K562 (cell line): ENCODE measurements around the gene IFNA7. TPM values are rescaled to one million over a fixed set of nuclear protein-coding genes. Genes with fewer than 3 reads are reported as not detected.

ENCODE experiments used
- ATAC-seq: fragments of 200-7000 bp; cut with Tn5 transposase; 3 replicates; pipeline ENCODE4 v1.9.1; 2020; ENCODE audit warnings: moderate library complexity
- BruUV-seq: library from RNA; stranded (reverse); fragments of 400-500 nt; replicated peaks from 2 replicates; lab custom pipeline; 2021; lab: Mats Ljungman, UMichigan
- CTCF ChIA-PET: fragments of 300-600 bp; formaldehyde crosslinking; extraction: SDS; loops from one replicate; lab custom pipeline; 2021; ENCODE audit warnings: low intra/inter-chr PET ratio; lab: Yijun Ruan, JAX
- POLR2A ChIA-PET: fragments of 300-600, 350-650 bp; sonication (Branson Sonifier 250); formaldehyde crosslinking; extraction: SDS; loops from one replicate; lab custom pipeline; 2021; ENCODE audit warnings: antibody characterized with exemption, inconsistent platforms; lab: Yijun Ruan, JAX
- DNase-seq, 4 experiments: peaks; one replicate each; pipeline versions ENCODE4 v3.0.0 to v3.0.0-alpha.2; 2011 to 2018; ENCODE audit warnings: low spot score in 3 of 4, mixed read lengths in 3 of 4; ENCODE audit errors: extremely low read depth in 1 of 4
- FAIRE-seq: peaks from 2 replicates; lab custom pipeline; 2011; peaks lifted over from hg19 to GRCh38; lab: Jason Lieb, UNC
- H2AFZ ChIP-seq: 2 replicates; pipeline ENCODE4 v1.6.0; 2011; ENCODE audit warnings: low read depth, low read length, control low read depth, inconsistent platforms
- H3K27ac ChIP-seq: fragments of 200-600 bp; 3 replicates; pipeline ENCODE4 v1.8.0; 2011; ENCODE audit warnings: low read depth, mild to moderate bottlenecking, control low read depth, inconsistent platforms, low read length, moderate library complexity, mixed read lengths; ENCODE audit errors: extremely low read depth
- H3K27me3 ChIP-seq, 2 experiments: fragments of 300-600 bp in 1 of 2; 2 replicates in 1 of 2; 3 replicates in 1 of 2; pipeline versions ENCODE4 v1.6.0 to v1.8.0; 2011; ENCODE audit warnings: inconsistent platforms in 2 of 2, low read length in 2 of 2, mild to moderate bottlenecking in 1 of 2, mixed read lengths in 1 of 2, moderate library complexity in 1 of 2; ENCODE audit not compliant: control insufficient read depth in 2 of 2, insufficient read depth in 2 of 2
- H3K36me3 ChIP-seq: fragments of 300-600 bp; 3 replicates; pipeline ENCODE4 v1.8.0; 2011; ENCODE audit warnings: mild to moderate bottlenecking, low read length, inconsistent platforms; ENCODE audit not compliant: control insufficient read depth, insufficient read depth
- H3K4me1 ChIP-seq, 2 experiments: fragments of 200-600 bp in 1 of 2; replicated peaks in 1 of 2; 2 replicates in 1 of 2; 3 replicates in 1 of 2; pipeline versions ENCODE4 v1.5.1 to v1.8.0; 2011; ENCODE audit warnings: inconsistent platforms in 2 of 2, low read length in 2 of 2, mild to moderate bottlenecking in 1 of 2, mixed read lengths in 1 of 2, moderate library complexity in 1 of 2; ENCODE audit not compliant: control insufficient read depth in 2 of 2, insufficient read depth in 2 of 2
- H3K4me2 ChIP-seq: 2 replicates; pipeline ENCODE4 v1.6.1; 2011; ENCODE audit warnings: low read length, control low read depth, inconsistent platforms, mixed read lengths; ENCODE audit not compliant: insufficient read depth
- H3K4me3 ChIP-seq: fragments of 200-600 bp; sonication (generic), shearing (Covaris generic); 2 replicates; pipeline ENCODE4 v1.5.1; 2016; ENCODE audit warnings: control low read depth, inconsistent platforms
- H3K79me2 ChIP-seq: fragments of 200-600 bp; 3 replicates; pipeline ENCODE4 v1.8.0; 2011; ENCODE audit warnings: low read length, inconsistent platforms; ENCODE audit not compliant: control insufficient read depth, insufficient read depth
- H3K9ac ChIP-seq, 2 experiments: 2 replicates each; pipeline versions ENCODE4 v1.6.0 to v1.6.1; 2011; ENCODE audit warnings: low read depth in 2 of 2, low read length in 2 of 2, control low read depth in 1 of 2, inconsistent platforms in 1 of 2, mild to moderate bottlenecking in 1 of 2, mixed read lengths in 1 of 2; ENCODE audit not compliant: insufficient read depth in 1 of 2
- H3K9me1 ChIP-seq: one replicate; pipeline ENCODE4 v1.6.0; 2011; ENCODE audit warnings: inconsistent platforms, mild to moderate bottlenecking, low read length, moderate library complexity; ENCODE audit not compliant: control insufficient read depth, insufficient read depth
- H3K9me3 ChIP-seq: replicated peaks from 2 replicates; pipeline ENCODE4 v1.5.1; 2011; ENCODE audit warnings: low read depth, low read length, inconsistent platforms; ENCODE audit not compliant: control insufficient read depth, insufficient read depth
- H4K20me1 ChIP-seq: replicated peaks from 2 replicates; pipeline ENCODE4 v1.6.1; 2011; ENCODE audit warnings: low read length, inconsistent platforms, mixed read lengths; ENCODE audit not compliant: control insufficient read depth, insufficient read depth
- FUS ChIP-seq: fragments of 200-400 bp; formaldehyde crosslinking; optimal IDR thresholded peaks from 2 replicates; pipeline ENCODE3; 2017; ENCODE audit warnings: low read depth, low read length
- MBD2 ChIP-seq: sonication (generic); IDR thresholded peaks from 2 replicates; pipeline ENCODE4 v1.6.1; 2016; ENCODE audit warnings: low read depth, borderline replicate concordance
- POLR2AphosphoS5 ChIP-seq: IDR thresholded peaks from 2 replicates; pipeline ENCODE4 v1.6.1; 2011; ENCODE audit warnings: mild to moderate bottlenecking, low read depth, low read length, moderate library complexity; ENCODE audit not compliant: control insufficient read depth, insufficient read depth
- WGBS: fragments of 100-300 bp; shearing (Covaris generic); methylation state at CpG from one replicate; pipeline ENCODE4 v1.1.6; 2016; ENCODE audit warnings: low coverage, mixed read lengths; ENCODE audit not compliant: insufficient coverage; ENCODE audit errors: missing lambda C conversion rate; 5-methylcytosine and 5-hydroxymethylcytosine counted together
- in situ Hi-C: fragments of 300-500 bp; cut with MboI; formaldehyde crosslinking; loops from 4 replicates; pipeline ENCODE4 v1.15.0; 2018; ENCODE audit warnings: inconsistent platforms, mixed read lengths
- intact Hi-C: fragments of 100-400 bp; cut with micrococcal nuclease; formaldehyde crosslinking; loops from 2 replicates; pipeline ENCODE4 v1.14.2; 2022
- polyA plus RNA-seq, 8 experiments: library from polyadenylated mRNA; depleted of rRNA in 4 of 8; stranded (reverse) in 5 of 8; unstranded in 3 of 8; fragments of >200 nt; fragmentation: Nextera tagmentation in 2 of 8; fragmentation: Illumina TruSeq in 1 of 8; extraction: Ambion mirVana in 2 of 8; extraction: Trizol in 1 of 8; gene quantifications; 2 replicates each; pipeline versions ENCODE4 v1.2.1 to v1.2.3, GENCODE V29; 2011 to 2014; ENCODE audit warnings: inconsistent platforms in 1 of 8, missing spikeins in 1 of 8
- total RNA-seq, 7 experiments: library from RNA; depleted of rRNA in 6 of 7; stranded (reverse); fragments of >200 nt in 6 of 7; fragmentation: Illumina TruSeq in 2 of 7; extraction: Trizol in 2 of 7; gene quantifications; 2 replicates each; pipeline versions ENCODE4 v1.2.1 to v1.2.3, GENCODE V29; 2011 to 2021; ENCODE audit warnings: low replicate concordance in 1 of 7
- TF ChIP-seq, protein P1 (sequence below): fragments of 250-450 bp; sonication (Bioruptor Pico); IDR thresholded peaks from 2 replicates; pipeline ENCODE4 v1.4.0; 2020; ENCODE audit warnings: mild to moderate bottlenecking, moderate library complexity
- TF ChIP-seq, protein P2 (sequence below): fragments of 450-650 bp; IDR thresholded peaks from 2 replicates; pipeline ENCODE4 v1.6.1; 2016; ENCODE audit warnings: mild to moderate bottlenecking, moderate library complexity
- TF ChIP-seq, protein P3 (sequence below): sonication (generic); formaldehyde crosslinking; IDR thresholded peaks from 2 replicates; pipeline ENCODE4 v1.8.0; 2023; ENCODE audit warnings: mild to moderate bottlenecking, missing genetic modification reagents

IFNA7 gene
- total and polyA plus RNA-seq, 9 of the 15 experiments (the other 6 are each of a cell fraction or from before 2014, with no cell fraction given), result not detected

DNA sequence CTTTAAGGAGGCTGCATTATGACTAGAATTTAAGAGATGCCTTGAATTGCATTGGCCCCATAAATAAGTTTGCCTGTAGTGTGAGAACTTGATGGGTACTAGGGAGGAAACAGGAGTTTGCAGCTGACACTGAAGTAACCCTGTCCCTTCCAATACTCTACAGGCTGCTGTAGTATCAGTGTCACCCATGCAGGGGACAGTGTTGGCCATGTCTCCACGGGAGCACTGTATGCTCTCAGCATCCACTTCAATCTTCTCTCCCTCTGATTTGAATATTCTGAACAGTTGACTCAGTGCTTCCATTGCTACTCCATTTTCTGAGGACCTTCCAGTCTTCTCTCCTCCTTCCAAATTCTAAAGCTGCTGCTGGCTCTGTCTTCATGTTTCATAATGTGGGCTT, 49.2 kb upstream of the IFNA7 start:
- FAIRE-seq (no peak), ATAC-seq (no peak)

More for the DNA sequence above, 49.2 kb upstream of the IFNA7 start:
- Histone ChIP-seq H3K4me3 (no peak overlapping the region), H3K4me1 (no peaks in the 10 kb centered on the region), H3K36me3 (no peaks in the 10 kb centered on the region), H3K9me1 (no peaks in the 10 kb centered on the region), H4K20me1 (no peaks in the 10 kb centered on the region), H3K9me3 (no peaks in the 10 kb centered on the region), H2AFZ (no peak overlapping the region), H3K9ac (no peak overlapping the region), H3K4me2 (no peak overlapping the region), H3K27me3 (no peaks in the 10 kb centered on the region), H3K79me2 (no peaks in the 10 kb centered on the region), H3K27ac (no peak overlapping the region)
- TF ChIP-seq, protein P1, sequence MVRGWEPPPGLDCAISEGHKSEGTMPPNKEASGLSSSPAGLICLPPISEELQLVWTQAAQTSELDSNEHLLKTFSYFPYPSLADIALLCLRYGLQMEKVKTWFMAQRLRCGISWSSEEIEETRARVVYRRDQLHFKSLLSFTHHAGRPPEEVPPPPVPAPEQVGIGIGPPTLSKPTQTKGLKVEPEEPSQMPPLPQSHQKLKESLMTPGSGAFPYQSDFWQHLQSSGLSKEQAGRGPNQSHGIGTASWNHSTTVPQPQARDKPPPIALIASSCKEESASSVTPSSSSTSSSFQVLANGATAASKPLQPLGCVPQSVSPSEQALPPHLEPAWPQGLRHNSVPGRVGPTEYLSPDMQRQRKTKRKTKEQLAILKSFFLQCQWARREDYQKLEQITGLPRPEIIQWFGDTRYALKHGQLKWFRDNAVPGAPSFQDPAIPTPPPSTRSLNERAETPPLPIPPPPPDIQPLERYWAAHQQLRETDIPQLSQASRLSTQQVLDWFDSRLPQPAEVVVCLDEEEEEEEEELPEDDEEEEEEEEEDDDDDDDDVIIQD (CRISPR knock-in tag), result no peak
- TF ChIP-seq FUS, result no peak
- TF ChIP-seq, protein P2, sequence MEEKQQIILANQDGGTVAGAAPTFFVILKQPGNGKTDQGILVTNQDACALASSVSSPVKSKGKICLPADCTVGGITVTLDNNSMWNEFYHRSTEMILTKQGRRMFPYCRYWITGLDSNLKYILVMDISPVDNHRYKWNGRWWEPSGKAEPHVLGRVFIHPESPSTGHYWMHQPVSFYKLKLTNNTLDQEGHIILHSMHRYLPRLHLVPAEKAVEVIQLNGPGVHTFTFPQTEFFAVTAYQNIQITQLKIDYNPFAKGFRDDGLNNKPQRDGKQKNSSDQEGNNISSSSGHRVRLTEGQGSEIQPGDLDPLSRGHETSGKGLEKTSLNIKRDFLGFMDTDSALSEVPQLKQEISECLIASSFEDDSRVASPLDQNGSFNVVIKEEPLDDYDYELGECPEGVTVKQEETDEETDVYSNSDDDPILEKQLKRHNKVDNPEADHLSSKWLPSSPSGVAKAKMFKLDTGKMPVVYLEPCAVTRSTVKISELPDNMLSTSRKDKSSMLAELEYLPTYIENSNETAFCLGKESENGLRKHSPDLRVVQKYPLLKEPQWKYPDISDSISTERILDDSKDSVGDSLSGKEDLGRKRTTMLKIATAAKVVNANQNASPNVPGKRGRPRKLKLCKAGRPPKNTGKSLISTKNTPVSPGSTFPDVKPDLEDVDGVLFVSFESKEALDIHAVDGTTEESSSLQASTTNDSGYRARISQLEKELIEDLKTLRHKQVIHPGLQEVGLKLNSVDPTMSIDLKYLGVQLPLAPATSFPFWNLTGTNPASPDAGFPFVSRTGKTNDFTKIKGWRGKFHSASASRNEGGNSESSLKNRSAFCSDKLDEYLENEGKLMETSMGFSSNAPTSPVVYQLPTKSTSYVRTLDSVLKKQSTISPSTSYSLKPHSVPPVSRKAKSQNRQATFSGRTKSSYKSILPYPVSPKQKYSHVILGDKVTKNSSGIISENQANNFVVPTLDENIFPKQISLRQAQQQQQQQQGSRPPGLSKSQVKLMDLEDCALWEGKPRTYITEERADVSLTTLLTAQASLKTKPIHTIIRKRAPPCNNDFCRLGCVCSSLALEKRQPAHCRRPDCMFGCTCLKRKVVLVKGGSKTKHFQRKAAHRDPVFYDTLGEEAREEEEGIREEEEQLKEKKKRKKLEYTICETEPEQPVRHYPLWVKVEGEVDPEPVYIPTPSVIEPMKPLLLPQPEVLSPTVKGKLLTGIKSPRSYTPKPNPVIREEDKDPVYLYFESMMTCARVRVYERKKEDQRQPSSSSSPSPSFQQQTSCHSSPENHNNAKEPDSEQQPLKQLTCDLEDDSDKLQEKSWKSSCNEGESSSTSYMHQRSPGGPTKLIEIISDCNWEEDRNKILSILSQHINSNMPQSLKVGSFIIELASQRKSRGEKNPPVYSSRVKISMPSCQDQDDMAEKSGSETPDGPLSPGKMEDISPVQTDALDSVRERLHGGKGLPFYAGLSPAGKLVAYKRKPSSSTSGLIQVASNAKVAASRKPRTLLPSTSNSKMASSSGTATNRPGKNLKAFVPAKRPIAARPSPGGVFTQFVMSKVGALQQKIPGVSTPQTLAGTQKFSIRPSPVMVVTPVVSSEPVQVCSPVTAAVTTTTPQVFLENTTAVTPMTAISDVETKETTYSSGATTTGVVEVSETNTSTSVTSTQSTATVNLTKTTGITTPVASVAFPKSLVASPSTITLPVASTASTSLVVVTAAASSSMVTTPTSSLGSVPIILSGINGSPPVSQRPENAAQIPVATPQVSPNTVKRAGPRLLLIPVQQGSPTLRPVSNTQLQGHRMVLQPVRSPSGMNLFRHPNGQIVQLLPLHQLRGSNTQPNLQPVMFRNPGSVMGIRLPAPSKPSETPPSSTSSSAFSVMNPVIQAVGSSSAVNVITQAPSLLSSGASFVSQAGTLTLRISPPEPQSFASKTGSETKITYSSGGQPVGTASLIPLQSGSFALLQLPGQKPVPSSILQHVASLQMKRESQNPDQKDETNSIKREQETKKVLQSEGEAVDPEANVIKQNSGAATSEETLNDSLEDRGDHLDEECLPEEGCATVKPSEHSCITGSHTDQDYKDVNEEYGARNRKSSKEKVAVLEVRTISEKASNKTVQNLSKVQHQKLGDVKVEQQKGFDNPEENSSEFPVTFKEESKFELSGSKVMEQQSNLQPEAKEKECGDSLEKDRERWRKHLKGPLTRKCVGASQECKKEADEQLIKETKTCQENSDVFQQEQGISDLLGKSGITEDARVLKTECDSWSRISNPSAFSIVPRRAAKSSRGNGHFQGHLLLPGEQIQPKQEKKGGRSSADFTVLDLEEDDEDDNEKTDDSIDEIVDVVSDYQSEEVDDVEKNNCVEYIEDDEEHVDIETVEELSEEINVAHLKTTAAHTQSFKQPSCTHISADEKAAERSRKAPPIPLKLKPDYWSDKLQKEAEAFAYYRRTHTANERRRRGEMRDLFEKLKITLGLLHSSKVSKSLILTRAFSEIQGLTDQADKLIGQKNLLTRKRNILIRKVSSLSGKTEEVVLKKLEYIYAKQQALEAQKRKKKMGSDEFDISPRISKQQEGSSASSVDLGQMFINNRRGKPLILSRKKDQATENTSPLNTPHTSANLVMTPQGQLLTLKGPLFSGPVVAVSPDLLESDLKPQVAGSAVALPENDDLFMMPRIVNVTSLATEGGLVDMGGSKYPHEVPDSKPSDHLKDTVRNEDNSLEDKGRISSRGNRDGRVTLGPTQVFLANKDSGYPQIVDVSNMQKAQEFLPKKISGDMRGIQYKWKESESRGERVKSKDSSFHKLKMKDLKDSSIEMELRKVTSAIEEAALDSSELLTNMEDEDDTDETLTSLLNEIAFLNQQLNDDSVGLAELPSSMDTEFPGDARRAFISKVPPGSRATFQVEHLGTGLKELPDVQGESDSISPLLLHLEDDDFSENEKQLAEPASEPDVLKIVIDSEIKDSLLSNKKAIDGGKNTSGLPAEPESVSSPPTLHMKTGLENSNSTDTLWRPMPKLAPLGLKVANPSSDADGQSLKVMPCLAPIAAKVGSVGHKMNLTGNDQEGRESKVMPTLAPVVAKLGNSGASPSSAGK, result no peak
- TF ChIP-seq MBD2, result no peak
- no peak for TF ChIP-seq POLR2AphosphoS5
- TF ChIP-seq, protein P3, sequence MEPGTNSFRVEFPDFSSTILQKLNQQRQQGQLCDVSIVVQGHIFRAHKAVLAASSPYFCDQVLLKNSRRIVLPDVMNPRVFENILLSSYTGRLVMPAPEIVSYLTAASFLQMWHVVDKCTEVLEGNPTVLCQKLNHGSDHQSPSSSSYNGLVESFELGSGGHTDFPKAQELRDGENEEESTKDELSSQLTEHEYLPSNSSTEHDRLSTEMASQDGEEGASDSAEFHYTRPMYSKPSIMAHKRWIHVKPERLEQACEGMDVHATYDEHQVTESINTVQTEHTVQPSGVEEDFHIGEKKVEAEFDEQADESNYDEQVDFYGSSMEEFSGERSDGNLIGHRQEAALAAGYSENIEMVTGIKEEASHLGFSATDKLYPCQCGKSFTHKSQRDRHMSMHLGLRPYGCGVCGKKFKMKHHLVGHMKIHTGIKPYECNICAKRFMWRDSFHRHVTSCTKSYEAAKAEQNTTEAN (CRISPR knock-in tag), result no peak
- CTCF ChIA-PET, result no interaction called here
- POLR2A ChIA-PET, result no interaction called here
- WGBS, result no CpG with 5 or more reads among the region's 1 CpG
- in situ Hi-C loops (no loop called here), intact Hi-C loops (no loop called here)
- no peak for DNase-seq
- no TSS peak for BruUV-seq
